ENCODE data around the gene FARS2. TPM values are rescaled to one million over a fixed set of nuclear protein-coding genes. Genes with fewer than 3 reads are reported as not detected.

FARS2 gene
- total RNA-seq, 1 experiment from 2014 or later = 28.2 TPM

- DNase-seq (ENCODE audit: low read depth) = no peak
These were observed 273.3 kb downstream of the FARS2 start for GRCh38 chr6:5534643-5535042.

DNA sequence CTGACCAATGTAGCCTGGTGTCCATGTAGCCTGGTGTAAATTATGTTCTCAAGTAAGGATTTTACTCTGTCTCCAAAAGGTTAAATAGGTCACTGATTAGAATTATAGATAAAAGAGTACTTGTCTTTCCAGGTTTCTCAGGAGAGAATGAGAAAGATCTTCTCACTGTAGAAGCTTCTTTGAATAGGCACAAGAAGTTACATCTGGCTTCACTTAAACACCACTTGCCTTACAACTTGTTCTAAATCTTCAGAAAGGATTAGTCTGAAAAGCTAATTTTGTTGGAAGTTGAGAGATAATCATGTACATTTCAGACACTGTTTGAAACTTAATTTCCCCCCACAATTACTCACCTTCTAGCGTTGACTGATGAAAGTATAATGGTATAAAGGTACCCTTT, 275.3 kb downstream of the FARS2 start:
- DNase-seq (ENCODE audit: low read depth) = no peak

- no peak for DNase-seq (ENCODE audit: low read depth)
These were observed 275.8 kb downstream of the FARS2 start for GRCh38 chr6:5537132-5537531.

GRCh38 chr6:5537967-5538366, 276.7 kb downstream of the FARS2 start:
- DNase-seq (ENCODE audit: low read depth) = peak; percentile 49

GRCh38 chr6:5540370-5540769, 279.1 kb downstream of the FARS2 start:
- no peak for DNase-seq (ENCODE audit: low read depth)

GRCh38 chr6:5541025-5541424, 279.7 kb downstream of the FARS2 start:
- DNase-seq (ENCODE audit: low read depth) = no peak

DNA sequence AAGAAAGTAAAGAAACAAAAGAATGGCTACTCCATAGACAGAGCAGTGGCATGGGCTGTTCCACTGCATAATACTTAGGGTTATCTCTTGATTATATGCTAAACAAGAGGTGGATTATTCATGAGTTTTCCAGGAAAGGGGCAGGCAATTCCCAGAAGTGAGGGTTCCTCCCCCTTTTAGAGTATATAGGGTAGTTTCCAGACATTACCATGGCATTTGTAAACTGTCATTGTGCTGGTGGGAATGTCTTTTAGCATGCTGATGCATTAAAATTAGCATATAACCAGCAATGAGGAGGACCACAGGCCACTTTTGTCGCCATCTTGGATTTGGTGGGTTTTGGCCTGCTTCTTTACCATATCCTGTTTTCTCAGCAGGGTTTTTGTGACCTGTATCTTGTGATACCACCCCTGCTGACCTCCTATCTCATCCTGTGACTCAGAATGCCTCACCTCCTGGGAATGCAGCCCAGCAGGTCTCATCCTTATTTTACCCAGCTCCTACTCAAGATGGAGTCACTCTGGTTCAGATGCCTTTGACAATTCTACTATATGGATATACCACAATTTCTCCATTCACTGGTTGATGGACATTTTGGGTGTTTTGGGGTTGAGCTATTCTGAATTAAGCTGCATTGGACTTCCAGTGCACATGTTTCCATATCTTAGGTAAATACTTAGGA, 280.6 kb downstream of the FARS2 start:
- DNase-seq (ENCODE audit: low read depth) = peak; percentile 91

GRCh38 chr6:5547556-5547955, 286.2 kb downstream of the FARS2 start:
- DNase-seq (ENCODE audit: low read depth) = no peak

DNA sequence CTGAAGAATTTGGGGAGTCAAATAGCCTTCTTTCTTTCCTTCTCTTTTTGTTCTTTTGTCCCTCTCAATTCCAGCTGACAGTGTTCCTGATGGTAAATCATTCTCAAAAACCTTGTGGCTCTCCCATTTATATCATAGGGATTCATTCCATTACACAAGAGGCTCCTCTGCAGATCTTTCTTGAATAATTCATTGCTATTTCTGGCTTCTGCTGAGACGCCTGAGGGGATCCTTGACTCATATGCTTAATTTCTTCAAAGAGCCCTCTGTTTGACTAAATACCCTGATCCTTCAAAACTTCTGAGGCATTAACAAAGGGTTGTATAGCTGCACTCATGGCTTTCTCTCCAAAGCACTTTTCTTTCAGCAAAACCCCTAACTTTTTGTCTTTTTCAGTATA, 289.3 kb downstream of the FARS2 start:
- DNase-seq (ENCODE audit: low read depth) = peak; percentile 58

DNA sequence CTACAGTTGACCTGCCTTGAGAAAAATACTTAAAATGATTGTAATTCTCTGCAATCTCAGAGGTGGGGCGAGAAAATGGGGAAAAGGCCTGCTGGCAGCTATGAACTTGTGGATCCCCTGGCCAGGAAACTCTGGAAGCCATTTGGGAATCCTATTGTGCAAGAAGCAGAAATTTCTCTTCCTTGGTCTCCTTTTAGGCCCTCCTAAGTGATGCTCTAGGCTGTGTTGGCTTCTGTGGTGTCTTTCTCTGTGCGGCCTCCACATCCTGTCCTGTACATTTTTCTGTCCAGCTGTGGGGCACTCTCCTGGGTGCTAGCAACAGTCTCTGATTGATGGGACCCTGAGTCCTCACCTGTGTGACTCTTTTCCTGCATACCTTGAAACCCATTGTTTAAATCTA, 290.9 kb downstream of the FARS2 start:
- no peak for DNase-seq (ENCODE audit: low read depth)

- DNase-seq (ENCODE audit: low read depth) = no peak
These were observed 292.5 kb downstream of the FARS2 start for GRCh38 chr6:5553767-5554166.

DNA sequence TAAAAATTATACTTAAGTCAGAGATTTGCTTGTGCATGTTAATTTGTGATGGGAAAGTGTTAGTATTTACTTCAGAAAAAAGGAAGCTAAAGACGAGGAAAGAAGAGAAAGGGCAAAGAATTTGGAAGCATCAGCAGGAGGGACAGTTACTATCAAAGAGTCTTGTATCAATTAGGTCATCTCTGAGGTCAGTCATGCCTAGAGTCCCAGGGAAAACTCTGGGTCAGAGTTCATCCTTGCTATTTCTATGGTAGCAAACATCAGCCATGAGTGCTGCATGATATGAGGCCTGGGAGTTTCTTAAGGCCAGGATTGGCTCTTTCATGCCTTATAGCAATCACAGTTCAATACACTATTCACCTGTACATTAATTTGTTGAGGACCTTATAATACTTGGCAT, 292.9 kb downstream of the FARS2 start:
- no peak for DNase-seq (ENCODE audit: low read depth)

DNA sequence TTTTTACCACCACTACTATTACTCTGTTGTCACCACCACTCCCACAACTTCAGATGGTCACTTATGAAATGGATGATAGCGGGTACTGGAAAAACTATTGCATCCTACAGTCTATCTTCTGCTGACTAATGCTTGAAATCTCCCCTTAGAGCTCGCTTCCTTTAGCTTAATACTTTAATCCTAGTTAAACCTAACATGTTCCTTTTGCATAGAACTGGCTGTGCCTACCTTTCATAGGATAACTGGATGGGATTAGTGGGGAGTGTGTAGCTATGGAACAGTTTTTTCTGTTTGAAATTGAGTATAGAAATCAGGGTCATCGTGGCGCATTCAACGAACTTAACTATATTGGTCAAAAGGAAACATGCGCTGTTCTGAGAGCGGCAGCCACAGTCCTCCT, 294.7 kb downstream of the FARS2 start:
- no peak for DNase-seq (ENCODE audit: low read depth)

DNA sequence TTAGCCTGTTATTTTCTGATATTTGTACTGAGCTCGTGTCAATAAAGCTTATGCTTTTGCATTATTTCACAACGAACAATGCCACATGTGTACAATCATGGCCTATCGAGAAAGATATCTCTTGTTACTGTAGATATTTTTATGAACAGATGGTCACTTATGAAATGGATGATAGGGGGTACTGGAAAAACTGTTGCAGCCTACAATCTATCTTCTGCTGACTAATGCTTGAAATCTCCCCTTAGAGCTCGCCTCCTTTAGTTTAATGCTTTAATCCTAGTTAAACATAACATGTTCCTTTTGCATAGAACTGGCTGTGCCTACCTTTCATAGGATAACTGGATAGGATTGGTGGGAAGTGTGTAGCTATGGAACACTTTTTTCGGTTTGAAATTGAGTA, 296.2 kb downstream of the FARS2 start:
- no peak for DNase-seq (ENCODE audit: low read depth)

DNA sequence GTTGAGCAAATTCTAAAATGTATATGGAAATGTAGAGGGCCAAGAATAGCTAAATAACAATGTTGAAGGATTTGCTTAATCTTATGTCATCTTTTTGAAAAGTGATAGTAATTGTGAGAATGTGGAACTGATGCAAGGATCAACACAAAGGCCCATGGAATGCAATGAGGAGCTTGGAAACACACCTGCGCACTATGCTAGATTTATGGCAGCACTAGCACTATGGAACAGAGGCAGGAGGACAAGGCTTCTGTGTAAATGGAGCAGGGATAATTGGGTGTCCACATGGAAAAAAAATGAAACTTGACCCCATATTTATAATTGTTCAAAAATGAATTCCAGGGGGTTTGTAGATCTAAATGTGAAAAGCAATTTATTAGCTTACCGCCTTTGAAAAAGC, 298.3 kb downstream of the FARS2 start:
- no peak for DNase-seq (ENCODE audit: low read depth)

GRCh38 chr6:5562277-5562676, 301.0 kb downstream of the FARS2 start:
- DNase-seq (ENCODE audit: low read depth) = no peak

- DNase-seq (ENCODE audit: low read depth) = no peak
These were observed 301.8 kb downstream of the FARS2 start for GRCh38 chr6:5563086-5563485.

DNA sequence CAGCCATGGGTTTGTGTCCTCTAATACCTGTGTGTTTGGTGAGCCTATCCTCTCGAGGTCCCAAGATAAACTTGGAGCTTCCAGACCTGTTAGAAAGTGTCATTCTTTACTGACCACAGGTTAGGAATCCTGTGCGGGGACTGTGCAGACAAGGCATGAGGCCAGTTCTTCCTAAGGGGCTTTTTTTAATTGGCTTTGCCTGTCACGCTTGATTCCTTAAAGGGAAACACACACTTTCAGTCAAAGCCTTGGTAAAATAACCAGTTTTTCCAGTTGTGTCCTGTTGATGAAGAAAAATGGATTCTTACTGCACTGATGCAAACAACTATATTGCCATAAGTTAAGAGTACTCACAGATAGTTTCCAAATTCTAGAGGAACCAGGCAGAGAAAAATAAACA, 303.4 kb downstream of the FARS2 start:
- peak; percentile 82 for DNase-seq (ENCODE audit: low read depth)

DNA sequence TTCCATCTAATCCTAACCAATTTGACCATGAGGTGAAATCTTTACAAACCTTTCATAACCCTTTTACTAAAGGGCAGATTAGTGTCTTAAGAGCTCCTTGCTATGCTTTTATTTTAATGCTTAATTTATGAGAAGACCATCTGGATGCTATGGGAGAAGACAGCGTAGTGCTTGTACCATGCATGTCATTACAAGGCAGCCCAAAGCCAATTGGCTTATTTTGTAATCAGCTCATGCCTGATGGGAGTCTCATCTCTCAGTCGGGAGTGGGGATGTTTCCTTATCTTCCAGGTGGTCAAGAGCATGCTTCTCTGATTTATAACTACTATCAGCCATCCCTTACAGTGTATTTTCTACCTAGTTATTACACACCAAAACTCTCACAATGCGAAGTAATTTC, 304.7 kb downstream of the FARS2 start:
- no peak for DNase-seq (ENCODE audit: low read depth)

- DNase-seq (ENCODE audit: low read depth) = no peak
These were observed 305.4 kb downstream of the FARS2 start for GRCh38 chr6:5566718-5567117.

DNA sequence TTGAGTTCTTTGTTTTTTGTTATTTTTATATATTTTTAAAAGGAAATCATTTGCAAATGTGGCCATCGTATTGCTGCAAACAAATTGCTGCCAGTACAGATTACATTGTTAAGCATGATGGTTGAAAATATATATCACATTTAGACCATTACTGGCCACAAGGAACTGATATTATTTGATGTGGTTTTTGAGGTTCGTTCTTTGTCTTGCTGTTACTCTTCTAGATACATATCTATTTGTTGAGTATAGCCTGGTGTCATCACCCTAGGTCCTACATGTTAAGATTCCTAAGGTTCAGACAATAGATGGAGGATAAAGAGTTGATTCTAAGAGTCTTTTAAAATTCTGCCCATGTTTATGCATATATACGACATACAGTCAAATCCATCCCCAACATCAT, 306.0 kb downstream of the FARS2 start:
- DNase-seq (ENCODE audit: low read depth) = no peak

GRCh38 chr6:5567890-5568289, 306.6 kb downstream of the FARS2 start:
- no peak for DNase-seq (ENCODE audit: low read depth)

GRCh38 chr6:5569491-5569890, 308.2 kb downstream of the FARS2 start:
- peak; percentile 77 for DNase-seq (ENCODE audit: low read depth)

DNA sequence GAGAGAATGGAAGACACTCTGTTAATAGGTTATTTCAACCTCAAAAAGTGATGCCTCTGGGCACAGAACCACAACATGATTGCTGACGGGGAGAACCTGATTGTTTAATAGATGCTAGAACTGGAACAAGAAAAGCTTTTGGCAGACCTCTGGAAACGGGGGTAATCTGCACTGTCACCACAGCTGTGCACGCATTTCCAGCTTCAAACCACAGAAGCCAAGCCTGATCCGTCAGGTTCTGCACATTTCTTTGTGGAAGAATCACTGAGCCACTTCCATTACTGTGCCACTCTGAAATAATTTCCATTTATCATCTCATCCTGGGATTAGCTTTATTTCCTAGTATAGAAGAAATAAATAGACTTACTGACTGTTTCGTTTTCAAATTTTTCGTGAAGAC, 309.3 kb downstream of the FARS2 start:
- DNase-seq (ENCODE audit: low read depth) = no peak
